Measurements from ENCODE around the gene VIM. TPM values are rescaled to one million over a fixed set of nuclear protein-coding genes. Genes with fewer than 3 reads are reported as not detected.
"Not testable (repeated sequence)": the region's sequence is repeated elsewhere in the genome, so short reads cannot be mapped to it uniquely, and the experiment has no call there.

VIM gene
- total RNA-seq, 2 experiments from 2014 or later: 590 to 602 TPM

DNA sequence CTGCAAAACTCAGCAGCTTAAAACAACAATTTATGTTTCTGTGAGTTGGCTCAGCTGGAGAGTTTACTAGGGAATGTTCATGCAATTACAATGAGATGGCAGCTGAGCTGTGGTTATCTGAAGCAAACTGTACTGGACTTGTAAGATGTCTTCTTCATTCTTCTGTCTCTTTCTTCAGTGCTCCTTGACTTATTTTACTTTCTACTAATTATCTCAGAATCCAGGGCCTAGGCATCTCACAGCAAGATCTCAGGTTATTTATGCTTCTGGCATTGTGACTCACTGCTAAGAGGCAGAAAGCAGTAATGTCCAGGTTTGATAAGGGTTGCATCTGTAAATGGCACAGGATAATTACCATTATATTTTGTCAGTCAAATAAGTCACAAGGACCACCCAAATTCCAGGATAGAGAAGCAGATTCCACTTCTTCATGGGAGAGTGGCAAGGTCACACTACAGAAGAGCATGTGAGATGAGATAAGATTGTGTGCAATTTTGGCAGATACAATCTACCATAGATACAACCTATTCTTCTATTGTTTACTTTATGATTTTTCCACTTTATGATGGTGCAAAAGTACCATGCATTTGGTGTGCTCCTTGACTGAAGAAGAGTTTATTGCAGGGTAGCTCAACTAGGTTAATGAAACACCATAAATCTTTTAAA lies 16.8 kb downstream of the VIM start:
- no peaks in the 10 kb centered on the region for H3K36me3 Mint-ChIP-seq (ENCODE audit: low read depth)
- CTCF ChIA-PET: interaction anchor here (0.7 to 1.3 kb wide), 2 partner anchors 9 to 15 kb away, joined by 3 to 4 read pairs; no protein-coding TSS in a partner anchor
- POLR2A ChIA-PET: interaction anchor here (0.8 to 1.6 kb wide), 3 partner anchors 10 to 44 kb away, joined by 3 to 4 read pairs (median 4); partner anchors contain the start of gene TRDMT1

DNA sequence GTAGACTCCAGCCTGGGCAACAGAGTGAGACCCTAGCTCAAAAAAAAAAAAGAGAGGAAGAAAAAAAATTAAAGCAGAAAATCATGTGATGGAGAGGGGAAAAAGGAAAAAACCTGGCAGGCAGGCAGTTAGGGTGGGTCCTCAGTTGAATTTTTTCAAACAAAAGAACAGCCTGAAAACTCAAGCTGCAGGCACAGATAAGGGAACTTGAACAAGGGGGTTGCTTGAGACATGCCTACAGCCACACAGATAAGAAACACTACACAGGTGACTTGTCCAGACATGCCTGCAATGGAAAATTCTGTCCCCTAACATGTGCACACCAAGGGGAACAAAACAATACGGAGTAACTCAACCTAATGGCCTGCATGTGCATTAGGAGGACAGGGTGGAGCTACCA lies 19.2 kb downstream of the VIM start:
- Mint-ChIP-seq H3K4me3 (no peak overlapping the region), H3K27ac (no peak overlapping the region), H3K36me3 (ENCODE audit: low read depth) (no peaks in the 10 kb centered on the region), H3K4me1 (ENCODE audit: low read depth) (no peaks in the 10 kb centered on the region), H3K27me3 (no peaks in the 10 kb centered on the region), H3K9me3 (no peaks in the 10 kb centered on the region)
- intact Hi-C loops (cut with micrococcal nuclease): no loop called here
- ATAC-seq (no peak), DNase-seq (no peak)
- CTCF ChIA-PET: interaction anchor here (0.7 to 1.7 kb wide), 3 partner anchors 17 to 357 kb away, joined by 3 to 4 read pairs (median 3); no protein-coding TSS in a partner anchor
- TF ChIP-seq, protein P1, sequence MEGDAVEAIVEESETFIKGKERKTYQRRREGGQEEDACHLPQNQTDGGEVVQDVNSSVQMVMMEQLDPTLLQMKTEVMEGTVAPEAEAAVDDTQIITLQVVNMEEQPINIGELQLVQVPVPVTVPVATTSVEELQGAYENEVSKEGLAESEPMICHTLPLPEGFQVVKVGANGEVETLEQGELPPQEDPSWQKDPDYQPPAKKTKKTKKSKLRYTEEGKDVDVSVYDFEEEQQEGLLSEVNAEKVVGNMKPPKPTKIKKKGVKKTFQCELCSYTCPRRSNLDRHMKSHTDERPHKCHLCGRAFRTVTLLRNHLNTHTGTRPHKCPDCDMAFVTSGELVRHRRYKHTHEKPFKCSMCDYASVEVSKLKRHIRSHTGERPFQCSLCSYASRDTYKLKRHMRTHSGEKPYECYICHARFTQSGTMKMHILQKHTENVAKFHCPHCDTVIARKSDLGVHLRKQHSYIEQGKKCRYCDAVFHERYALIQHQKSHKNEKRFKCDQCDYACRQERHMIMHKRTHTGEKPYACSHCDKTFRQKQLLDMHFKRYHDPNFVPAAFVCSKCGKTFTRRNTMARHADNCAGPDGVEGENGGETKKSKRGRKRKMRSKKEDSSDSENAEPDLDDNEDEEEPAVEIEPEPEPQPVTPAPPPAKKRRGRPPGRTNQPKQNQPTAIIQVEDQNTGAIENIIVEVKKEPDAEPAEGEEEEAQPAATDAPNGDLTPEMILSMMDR (IDR thresholded peaks at IDR 0.05): no peak
- POLR2A ChIA-PET: interaction anchor here (1.0 to 1.1 kb wide), 2 partner anchors 17 to 18 kb away, joined by 3 read pairs; no protein-coding TSS in a partner anchor

More for the DNA sequence above, 16.8 kb downstream of the VIM start:
- H3K4me3 Mint-ChIP-seq: no peak overlapping the region
- TF ChIP-seq, protein P1 (IDR thresholded peaks at IDR 0.05): no peak
- no peaks in the 10 kb centered on the region for H3K27me3 Mint-ChIP-seq
- DNase-seq (no peak), ATAC-seq (no peak)
- no peak overlapping the region for H3K27ac Mint-ChIP-seq
- no peaks in the 10 kb centered on the region for H3K9me3 Mint-ChIP-seq
- intact Hi-C loops (cut with micrococcal nuclease): no loop called here
- H3K4me1 Mint-ChIP-seq (ENCODE audit: low read depth): peaks cover 5% of the 10 kb centered on the region

DNA sequence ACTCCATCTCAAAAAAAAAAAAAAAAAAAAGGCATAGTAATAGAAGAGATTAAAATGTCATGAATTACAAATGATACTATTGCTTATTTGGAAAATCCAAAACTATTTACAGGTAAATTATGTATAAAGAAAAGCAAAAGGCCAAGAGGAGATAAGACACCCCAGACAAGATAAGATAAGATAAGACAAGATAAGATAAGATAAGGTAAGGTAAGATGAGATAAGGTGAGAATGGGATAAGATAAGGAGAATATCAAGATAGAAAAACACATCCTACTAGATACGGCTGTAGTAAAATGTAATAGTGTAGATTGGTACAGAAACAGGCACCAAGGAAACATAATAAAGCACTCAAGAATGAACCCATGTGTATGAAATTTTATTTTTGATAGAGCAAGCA lies 20.9 kb downstream of the VIM start:
- POLR2A ChIA-PET: no interaction called here
- Mint-ChIP-seq H3K36me3 (ENCODE audit: low read depth) (no peaks in the 10 kb centered on the region), H3K27me3 (no peaks in the 10 kb centered on the region), H3K4me1 (ENCODE audit: low read depth) (no peaks in the 10 kb centered on the region), H3K27ac (no peak overlapping the region), H3K4me3 (no peak overlapping the region), H3K9me3 (no peaks in the 10 kb centered on the region)
- DNase-seq (no peak), ATAC-seq (no peak)
- CTCF ChIA-PET: no interaction called here
- TF ChIP-seq, protein P1 (IDR thresholded peaks at IDR 0.05): no peak
- intact Hi-C loops (cut with micrococcal nuclease): no loop called here

DNA sequence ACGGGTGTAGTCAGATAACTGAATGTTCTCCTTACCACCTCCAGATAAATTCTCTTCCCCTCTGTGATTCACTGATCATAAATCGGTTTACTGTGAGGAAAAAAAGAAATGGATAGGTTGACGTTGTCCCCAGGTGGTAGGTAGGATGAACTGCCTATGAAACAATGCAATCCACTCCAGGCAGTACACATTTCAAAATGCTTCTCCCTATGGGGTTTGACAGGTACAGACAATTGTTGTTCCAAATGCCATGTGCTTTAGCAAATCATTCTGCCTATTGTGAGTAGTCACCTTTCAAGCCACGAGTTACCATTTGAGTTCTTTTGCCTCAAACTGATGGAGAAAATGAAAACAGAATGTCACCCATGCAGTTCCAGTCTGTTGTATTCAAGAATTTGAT lies 21.8 kb downstream of the VIM start:
- ATAC-seq (peak; percentile 82), DNase-seq (no peak)
- TF ChIP-seq, protein P1 (IDR thresholded peaks at IDR 0.05): peak; percentile 59
- POLR2A ChIA-PET: no interaction called here
- Mint-ChIP-seq H3K4me1 (ENCODE audit: low read depth) (no peaks in the 10 kb centered on the region), H3K36me3 (ENCODE audit: low read depth) (no peaks in the 10 kb centered on the region), H3K4me3 (no peak overlapping the region), H3K27me3 (no peaks in the 10 kb centered on the region), H3K27ac (no peak overlapping the region), H3K9me3 (no peaks in the 10 kb centered on the region)
- CTCF ChIA-PET: interaction anchor here (1.0 kb wide), 1 partner anchor 413 kb away, joined by 4 read pairs; no protein-coding TSS in a partner anchor
- intact Hi-C loops (cut with micrococcal nuclease): no loop called here

DNA sequence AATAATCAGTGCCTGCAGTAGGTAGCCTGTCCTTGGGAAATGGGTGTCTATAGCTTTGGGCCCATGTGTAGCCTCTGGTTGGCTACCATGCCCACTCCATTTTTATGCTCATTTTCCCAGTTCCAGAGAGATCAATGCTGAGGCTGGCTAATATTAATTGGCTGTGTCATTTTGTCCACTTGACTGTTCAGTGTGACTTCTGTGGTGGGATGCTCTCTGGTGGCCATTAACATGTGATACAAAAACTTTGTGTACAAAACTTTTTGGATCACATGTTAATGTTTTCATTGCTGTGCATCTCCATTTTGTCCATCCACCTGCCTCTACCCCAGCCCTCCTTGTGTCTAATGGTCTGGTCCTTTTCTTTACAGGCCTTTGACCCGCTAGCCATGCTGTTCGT lies 22.7 kb downstream of the VIM start:
- ATAC-seq (no peak), DNase-seq (no peak)
- intact Hi-C loops (cut with micrococcal nuclease): no loop called here
- Mint-ChIP-seq H3K27me3 (no peaks in the 10 kb centered on the region), H3K36me3 (ENCODE audit: low read depth) (no peaks in the 10 kb centered on the region), H3K27ac (no peak overlapping the region), H3K4me3 (no peak overlapping the region), H3K4me1 (ENCODE audit: low read depth) (peaks cover 3% of the 10 kb centered on the region), H3K9me3 (no peaks in the 10 kb centered on the region)
- CTCF ChIA-PET: interaction anchor here (0.8 to 1.0 kb wide), 2 partner anchors 396 to 413 kb away, joined by 3 to 4 read pairs; no protein-coding TSS in a partner anchor
- POLR2A ChIA-PET: no interaction called here
- TF ChIP-seq, protein P1 (IDR thresholded peaks at IDR 0.05): no peak

DNA sequence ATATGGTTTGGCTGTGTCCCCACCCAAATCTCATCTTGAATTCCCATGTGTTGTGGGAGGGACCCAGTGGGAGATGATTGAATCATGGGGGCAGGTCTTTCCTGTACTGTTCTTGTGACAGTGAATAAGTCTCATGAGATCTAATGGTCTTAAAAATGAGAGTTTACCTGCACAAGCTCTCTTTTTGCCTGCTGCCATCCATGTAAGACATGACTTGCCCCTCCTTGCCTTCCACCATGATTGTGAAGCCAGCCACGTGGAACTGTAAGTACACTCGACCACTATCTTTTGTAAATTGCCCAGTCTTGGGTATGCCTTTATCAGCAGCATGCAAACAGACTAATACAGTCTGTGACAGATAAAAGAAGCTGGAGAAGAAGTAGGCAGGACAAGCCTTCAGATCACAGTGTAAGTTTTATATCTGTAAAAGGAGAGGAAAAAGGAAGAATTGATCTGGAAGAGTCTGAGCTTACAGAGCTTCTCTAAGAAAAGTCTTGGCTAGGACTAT lies 26.6 kb downstream of the VIM start:
- H3K36me3 Mint-ChIP-seq (ENCODE audit: low read depth); H3K9me3 Mint-ChIP-seq; H3K4me1 Mint-ChIP-seq (ENCODE audit: low read depth); H3K27ac Mint-ChIP-seq; ATAC-seq; H3K27me3 Mint-ChIP-seq; DNase-seq; H3K4me3 Mint-ChIP-seq: not testable (repeated sequence)
- intact Hi-C loops (cut with micrococcal nuclease): loop anchor here (5.0 kb wide), 1 partner anchor 427 kb away; no protein-coding TSS in a partner anchor
- ChIA-PET CTCF (interaction anchor here (1.1 to 2.8 kb wide), 4 partner anchors 11 to 426 kb away, joined by 3 to 9 read pairs (median 4); no protein-coding TSS in a partner anchor), POLR2A (interaction anchor here (0.6 to 0.9 kb wide), 2 partner anchors 427 to 437 kb away, joined by 3 read pairs; partner anchors contain the start of gene RSU1)

All from activated CD8-positive, alpha-beta T cell treated with anti-CD3 and anti-CD28 coated beads for 36 hours (primary cell).